GM18861 (cell line): Measurements from ENCODE around the gene TECTA.

Experiments
- ATAC-seq: cut with Tn5 transposase; IDR thresholded peaks from one replicate; pipeline ENCODE4 v1.9.1; 2021; ENCODE audit not compliant: unreplicated experiment

Gene TECTA

GRCh38 chr11:121123496-121124069, 22.5 kb downstream of the TECTA start:
- no peak for ATAC-seq

DNA sequence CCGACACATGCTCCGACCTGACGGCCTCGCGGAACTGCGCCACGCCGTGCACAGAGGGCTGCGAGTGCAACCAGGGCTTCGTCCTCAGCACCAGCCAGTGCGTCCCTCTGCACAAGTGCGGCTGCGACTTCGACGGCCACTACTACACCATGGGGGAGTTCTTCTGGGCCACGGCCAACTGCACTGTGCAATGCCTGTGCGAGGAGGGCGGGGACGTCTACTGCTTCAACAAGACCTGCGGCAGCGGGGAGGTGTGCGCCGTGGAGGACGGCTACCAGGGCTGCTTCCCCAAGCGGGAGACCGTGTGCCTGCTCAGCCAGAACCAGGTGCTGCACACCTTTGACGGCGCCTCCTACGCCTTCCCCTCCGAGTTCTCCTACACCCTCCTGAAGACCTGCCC, 26.8 kb downstream of the TECTA start:
- ATAC-seq: no peak

DNA sequence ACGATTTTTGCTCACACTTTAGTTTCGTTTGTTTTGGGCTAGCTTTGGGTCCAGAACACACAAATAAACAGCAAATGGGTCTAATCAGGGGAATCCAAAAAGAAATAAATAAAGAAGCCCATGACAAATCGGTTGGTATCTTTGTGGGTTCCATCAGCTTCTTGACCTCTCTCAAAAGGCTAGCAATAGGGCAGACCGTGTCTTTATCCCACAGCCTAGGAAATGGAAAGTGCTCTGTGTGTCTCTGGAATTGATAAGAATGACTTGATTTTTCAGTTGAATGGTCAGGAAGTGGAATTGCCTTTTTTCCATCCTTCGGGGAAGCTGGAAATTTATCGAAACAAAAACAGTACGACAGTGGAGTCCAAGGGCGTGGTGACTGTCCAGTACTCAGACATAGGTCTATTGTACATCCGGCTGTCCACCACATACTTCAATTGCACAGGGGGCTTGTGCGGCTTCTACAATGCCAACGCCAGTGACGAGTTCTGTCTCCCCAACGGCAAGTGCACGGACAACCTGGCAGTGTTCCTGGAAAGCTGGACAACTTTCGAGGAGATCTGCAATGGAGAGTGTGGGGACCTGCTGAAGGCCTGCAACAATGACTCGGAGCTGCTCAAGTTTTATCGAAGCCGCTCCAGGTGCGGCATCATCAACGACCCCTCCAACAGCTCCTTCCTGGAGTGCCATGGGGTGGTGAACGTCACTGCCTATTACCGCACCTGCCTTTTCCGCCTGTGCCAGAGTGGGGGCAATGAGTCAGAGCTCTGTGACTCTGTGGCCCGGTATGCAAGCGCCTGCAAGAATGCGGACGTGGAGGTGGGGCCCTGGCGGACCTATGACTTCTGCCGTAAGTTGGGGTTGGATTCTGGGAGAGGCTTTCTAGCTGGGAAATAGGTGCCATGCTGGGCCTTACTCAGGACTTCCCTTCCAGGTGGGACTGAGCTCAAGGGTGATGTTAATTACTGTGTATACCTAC, 28.6 kb downstream of the TECTA start:
- ATAC-seq: no peak

DNA sequence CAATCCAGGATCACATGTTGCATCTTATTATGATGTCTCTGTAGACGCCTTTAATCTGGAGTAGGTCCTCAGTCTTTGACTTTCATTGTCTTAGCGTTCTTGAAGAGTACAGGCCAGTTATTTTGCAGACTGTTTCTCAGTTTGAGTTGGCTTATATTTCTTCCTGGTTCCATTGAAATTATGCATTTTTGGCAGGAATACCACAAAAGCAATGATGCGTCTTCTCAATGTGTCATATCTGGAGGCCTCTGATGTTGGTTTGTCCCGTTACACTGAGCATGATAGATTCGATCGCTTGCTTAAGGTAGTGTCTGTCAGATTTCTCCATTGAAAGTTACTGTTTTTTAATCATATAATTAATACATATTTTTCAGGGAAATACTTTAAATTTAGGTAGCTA, 30.6 kb downstream of the TECTA start:
- ATAC-seq: no peak

GRCh38 chr11:121132211-121132976, 31.4 kb downstream of the TECTA start:
- ATAC-seq: no peak

GRCh38 chr11:121134741-121135312, 33.8 kb downstream of the TECTA start:
- ATAC-seq: no peak

DNA sequence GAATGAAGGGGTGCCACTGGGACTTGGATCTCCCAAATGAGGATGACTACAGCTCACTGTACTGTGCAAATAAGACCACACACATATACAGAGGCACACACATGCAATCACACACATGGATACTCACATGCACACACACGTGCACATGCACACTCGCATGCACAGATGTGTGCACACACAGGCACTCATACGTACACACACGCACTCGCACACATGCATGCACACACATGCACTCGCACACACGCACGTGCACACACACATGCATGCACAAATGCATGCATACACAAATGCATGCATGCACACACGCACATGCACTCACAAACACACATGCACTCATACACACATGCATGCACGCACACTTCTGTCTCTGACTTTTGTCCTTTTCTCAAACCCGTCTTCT, 36.0 kb downstream of the TECTA start:
- no peak for ATAC-seq

GRCh38 chr11:121138259-121138658, 37.2 kb downstream of the TECTA start:
- no peak for ATAC-seq

GRCh38 chr11:121140369-121140768, 39.3 kb downstream of the TECTA start:
- ATAC-seq: no peak

- no peak for ATAC-seq
Measured at GRCh38 chr11:121141066-121141465, 40.0 kb downstream of the TECTA start.

DNA sequence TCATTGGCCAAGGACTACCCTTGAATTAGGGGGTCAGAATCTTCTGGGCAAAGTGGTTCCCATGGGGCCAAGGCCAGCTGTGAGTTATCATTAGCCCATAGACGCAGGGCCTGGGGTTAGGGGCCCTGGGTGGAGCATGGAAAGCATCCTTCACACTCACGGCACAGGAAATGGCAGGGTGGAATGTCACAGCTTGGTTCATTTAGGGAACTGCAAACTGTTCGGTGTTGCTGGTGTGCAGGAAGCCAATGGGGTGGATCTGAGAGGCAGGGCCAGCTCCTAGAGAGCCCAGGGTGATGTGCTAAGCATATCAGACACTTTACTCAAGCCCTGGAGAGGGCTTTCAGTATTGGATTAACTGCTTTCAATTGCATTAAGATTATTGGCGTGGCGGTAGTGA, 42.9 kb downstream of the TECTA start:
- ATAC-seq: no peak

GRCh38 chr11:121144723-121145122, 43.7 kb downstream of the TECTA start:
- no peak for ATAC-seq

DNA sequence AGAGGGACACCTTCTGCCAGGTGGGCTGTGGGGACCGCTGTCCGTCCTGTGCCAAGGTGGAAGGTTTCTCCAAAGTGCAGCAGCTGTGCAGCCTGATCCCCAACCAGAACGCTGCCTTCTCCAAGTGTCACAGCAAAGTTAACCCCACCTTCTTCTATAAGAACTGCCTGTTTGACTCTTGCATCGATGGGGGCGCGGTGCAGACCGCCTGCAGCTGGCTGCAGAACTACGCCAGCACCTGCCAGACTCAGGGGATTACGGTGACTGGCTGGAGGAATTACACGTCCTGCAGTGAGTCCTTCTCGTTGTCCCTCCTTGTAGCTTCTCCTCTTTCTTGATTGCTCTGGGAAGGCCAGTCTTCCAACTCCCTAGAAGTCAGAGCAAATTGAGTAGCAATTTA, 44.8 kb downstream of the TECTA start:
- no peak for ATAC-seq

- ATAC-seq: no peak
Measured at GRCh38 chr11:121149116-121149515, 48.1 kb downstream of the TECTA start.

DNA sequence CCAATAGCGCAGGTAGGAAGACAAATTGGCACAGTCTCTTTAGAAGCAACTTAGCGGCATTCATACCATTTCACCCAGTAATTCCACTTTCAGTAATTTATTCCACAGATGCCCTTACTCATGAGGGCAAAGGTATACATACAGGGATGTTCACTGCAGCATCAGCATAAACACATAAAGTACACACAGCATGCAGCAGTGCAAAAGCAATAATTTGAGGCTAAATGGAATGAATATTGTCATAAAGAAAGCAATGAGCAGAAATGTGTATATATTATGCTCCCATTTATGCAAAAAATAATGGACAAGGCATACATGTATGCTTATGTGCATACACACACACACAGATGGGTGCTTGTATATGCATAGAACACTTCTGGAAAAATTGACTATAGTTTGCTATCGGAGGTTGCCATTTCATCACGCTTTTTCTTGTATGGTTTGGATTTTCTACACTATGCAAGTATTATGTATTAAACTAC, 50.2 kb downstream of the TECTA start:
- ATAC-seq: no peak

DNA sequence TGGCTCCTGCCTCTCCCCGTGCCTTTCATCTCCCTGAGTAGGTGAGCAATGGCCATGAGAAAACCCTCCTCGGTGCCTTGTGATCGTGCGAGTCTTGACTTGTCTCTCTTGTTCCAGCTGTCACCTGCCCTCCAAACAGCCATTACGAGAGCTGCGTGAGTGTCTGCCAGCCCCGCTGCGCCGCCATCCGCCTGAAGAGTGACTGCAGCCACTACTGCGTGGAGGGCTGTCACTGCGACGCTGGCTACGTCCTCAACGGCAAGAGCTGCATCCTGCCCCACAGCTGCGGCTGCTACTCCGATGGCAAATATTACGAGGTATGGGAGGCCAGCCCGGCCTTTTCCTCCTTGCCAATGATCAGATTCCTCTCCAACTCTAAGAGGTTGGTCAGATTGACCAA, 51.7 kb downstream of the TECTA start:
- no peak for ATAC-seq

GRCh38 chr11:121153472-121153871, 52.4 kb downstream of the TECTA start:
- ATAC-seq: no peak

DNA sequence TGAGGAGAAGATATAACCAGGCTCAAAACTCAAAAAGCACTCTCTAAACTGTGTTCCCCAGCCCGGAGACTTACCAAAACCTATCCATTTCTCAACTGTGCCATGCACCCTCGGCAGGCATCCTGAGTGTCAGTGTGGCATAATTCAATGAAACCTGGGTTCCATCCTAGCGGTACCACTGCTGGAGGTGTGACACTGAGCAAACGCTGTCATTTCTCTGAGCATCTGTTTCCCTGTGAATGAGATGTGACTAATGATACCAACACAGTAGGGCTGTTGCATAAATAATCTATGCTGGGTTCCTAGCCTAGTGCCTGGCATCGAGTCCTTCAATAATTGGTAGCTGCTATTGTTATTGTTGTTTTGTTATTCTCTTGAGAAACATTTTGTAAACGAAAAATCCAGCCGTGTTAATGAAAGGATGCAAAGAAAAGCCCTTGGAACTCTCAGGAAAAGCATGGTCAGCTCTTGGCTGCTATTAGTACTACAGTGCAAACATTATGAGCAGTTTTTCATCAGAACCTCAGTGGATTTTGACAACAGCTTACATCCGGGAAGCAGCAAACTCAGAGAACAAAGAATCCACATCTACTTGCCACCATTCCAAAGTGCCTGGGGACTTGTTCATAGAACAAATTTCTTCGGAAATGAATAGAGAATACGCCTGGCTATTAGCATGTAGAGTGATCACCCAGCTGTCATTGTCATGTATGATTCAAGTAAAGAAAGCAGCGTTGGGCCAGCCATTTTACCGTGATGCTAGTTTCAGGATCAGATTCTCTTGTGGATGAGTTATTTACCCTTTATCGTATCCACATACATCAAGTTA, 53.7 kb downstream of the TECTA start:
- no peak for ATAC-seq

DNA sequence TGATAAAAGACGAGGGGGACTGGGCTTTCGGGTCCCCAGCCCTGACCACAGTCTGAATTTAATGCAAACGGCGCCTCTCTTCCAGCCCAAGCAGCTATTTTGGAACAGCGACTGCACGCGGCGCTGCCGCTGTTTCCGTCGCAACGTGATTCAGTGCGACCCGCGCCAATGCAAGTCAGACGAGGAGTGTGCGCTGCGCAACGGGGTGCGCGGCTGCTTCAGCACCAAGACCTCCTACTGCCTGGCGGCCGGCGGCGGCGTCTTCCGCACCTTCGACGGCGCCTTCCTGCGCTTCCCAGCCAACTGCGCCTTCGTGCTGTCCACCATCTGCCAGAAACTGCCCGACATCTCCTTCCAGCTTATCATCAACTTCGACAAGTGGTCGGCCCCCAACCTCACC, 56.7 kb downstream of the TECTA start:
- ATAC-seq: no peak

- no peak for ATAC-seq
Measured at GRCh38 chr11:121159741-121160140, 58.7 kb downstream of the TECTA start.
